NCI-H82 (cell line): ENCODE results near the gene DNM2.
"Not testable (repeated sequence)": the region's sequence is repeated elsewhere in the genome, so short reads cannot be mapped to it uniquely, and the experiment has no call there.

Experiments used
- DNase-seq: peaks from one replicate; lab custom pipeline; 2025; lab: John Stamatoyannopoulos, UW

DNM2 gene

GRCh38 chr19:10725415-10725814, 7.5 kb downstream of the DNM2 start:
- no peak for DNase-seq

DNA sequence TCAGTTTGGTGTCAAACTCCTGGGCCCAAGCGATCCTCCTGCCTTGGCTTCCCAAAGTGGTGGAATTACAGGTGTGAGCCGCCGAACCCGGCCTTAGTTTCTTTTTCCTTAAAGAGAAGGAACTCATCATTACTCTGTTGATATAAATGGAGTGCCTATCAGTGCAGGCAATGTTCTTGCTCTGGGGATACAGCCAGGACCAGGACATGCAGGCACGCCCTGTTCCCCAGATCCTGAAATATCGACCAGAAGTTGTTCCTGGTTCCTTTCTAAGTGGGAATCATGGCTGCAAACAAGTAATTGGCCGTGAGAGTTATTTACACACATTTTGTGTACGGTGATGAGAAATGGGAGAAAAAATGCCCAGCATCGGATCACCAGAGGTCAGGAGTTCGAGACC, 8.4 kb downstream of the DNM2 start:
- no peak for DNase-seq

GRCh38 chr19:10727685-10728201, 9.9 kb downstream of the DNM2 start:
- DNase-seq: no peak

GRCh38 chr19:10729411-10729810, 11.5 kb downstream of the DNM2 start:
- DNase-seq: no peak

GRCh38 chr19:10730932-10731331, 13.1 kb downstream of the DNM2 start:
- no peak for DNase-seq

- no peak for DNase-seq
Measured at GRCh38 chr19:10735741-10736140, 17.9 kb downstream of the DNM2 start.

GRCh38 chr19:10736189-10736588, 18.3 kb downstream of the DNM2 start:
- DNase-seq: no peak

- no peak for DNase-seq
Measured at GRCh38 chr19:10736916-10737551, 19.2 kb downstream of the DNM2 start.

GRCh38 chr19:10737722-10738121, 19.8 kb downstream of the DNM2 start:
- no peak for DNase-seq

- DNase-seq: no peak
Measured at GRCh38 chr19:10740798-10741197, 22.9 kb downstream of the DNM2 start.

- DNase-seq: no peak
Measured at GRCh38 chr19:10742476-10742875, 24.6 kb downstream of the DNM2 start.

- no peak for DNase-seq
Measured at GRCh38 chr19:10744253-10744798, 26.4 kb downstream of the DNM2 start.

DNA sequence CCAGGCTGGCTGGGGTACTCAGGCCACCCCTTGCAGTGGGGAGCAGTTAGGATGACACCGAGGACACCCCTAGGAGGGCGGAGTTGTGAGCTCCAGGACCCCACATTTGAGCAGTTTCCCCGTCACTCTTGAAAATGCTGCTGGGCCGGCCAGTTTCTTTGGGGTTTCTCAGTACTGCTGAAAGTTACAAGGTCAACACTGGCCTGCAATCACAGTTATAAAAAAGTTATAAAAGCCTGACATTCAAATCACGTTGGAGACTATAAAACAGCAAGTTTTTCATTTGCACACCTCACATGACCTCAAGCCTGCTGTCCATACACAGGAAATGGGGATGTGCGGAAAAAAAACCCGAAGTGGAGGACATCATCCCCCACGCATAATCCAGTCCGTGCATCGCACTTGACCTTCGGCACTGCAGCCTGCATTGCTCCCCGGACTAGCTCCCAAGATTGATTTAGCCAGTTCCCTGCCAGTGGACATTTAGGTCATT, 27.0 kb downstream of the DNM2 start:
- no peak for DNase-seq

DNA sequence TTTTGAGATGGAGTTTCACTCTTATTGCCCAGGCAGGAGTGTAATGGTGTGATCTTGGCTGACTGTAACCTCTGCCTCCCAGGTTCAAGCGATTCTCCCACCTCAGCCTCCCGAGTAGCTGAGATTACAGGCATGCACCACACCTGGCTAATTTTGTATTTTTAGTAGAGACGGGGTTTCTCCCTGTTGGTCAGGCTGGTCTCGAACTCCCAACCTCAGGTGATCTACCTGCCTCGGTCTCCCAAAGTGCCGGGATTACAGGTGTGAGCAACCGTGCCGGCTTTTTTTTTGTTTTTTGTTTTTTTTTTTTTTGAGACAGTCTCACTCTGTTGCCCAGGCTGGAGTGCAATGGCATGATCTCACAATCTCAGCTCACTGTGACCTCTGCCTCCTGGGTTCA, 28.6 kb downstream of the DNM2 start:
- not testable (repeated sequence) for DNase-seq

DNA sequence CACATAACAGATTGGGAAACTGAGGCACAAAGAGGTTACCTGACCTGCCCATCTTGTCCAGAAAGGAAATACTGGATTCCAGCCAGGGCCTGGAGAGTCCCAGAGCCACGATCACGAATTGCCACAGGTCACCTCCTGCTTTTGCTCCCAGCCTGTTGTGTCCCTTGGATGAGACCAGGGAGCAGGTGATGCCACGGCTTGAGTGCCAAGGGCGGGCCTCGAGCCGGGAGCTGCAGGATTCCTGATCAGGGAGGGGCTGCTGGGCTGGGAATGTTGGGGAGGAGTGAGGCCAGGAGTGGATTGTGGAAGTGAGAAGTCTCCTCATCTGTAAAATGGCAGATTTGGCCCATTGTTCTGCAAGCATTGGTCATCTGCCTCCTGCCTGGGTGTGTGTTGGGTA, 29.4 kb downstream of the DNM2 start:
- no peak for DNase-seq

DNA sequence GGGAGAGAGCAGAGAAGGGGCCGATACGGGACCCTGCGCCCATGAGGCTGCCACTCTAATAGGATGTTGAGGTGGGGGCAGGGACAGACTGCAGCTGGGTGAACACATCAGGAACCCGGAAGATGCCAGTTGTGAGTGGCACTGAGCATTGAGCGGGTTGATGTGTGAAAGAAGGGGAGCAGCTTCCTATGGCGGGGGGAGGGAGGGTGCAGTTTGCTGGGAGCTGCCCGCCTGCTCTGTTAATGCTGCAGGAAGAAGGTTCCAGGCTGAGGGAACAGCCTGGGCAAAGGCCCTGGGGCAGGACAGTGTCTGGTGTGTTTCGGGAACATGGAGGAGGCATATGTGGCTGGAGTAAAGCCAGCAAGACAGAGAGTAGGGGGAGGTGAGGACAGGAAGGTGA, 29.8 kb downstream of the DNM2 start:
- no peak for DNase-seq

- DNase-seq: no peak
Measured at GRCh38 chr19:10748195-10748926, 30.5 kb downstream of the DNM2 start.

DNA sequence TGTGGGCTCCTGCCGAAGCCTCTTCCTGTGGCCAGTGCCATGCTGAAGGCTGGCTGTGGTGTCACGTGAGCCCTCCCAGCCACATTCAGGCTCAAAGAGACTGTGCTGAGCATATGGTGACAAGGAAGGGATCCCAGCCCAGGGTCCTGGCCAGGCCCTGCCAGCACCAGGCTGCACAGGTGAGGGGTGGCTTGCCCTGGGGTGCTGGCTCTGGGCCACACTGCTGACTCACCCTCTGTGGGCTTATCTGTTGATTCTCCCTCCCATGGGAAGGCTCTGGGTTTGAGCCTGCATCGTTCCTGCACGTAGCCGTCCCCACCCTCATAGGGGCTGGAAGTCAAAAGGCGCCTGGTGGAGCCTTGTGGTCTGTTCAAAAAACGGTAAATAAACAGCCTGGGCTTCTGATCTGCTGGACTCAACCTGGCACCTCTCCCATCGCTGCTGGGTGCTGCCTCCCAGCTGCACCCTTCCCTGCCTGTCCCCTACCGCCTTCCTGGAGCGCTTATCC, 31.1 kb downstream of the DNM2 start:
- DNase-seq: peak; percentile 5

- DNase-seq: no peak
Measured at GRCh38 chr19:10749435-10750384, 31.8 kb downstream of the DNM2 start.

GRCh38 chr19:10751109-10751953, 33.5 kb downstream of the DNM2 start:
- no peak for DNase-seq
